SKM-1 treated with dmso at 0.1 percent for 144 hours (cell line): Measurements from ENCODE around the gene NECTIN4.
A peak's percentile ranks its signal among the peaks of the same experiment; 100 is the strongest.

Source experiments
- DNase-seq: peaks from one replicate; lab custom pipeline; 2025; ENCODE audit not compliant: unreplicated experiment; lab: John Stamatoyannopoulos, UW

NECTIN4 gene

GRCh38 chr1:161113915-161114314 is 24.6 kb upstream of the NECTIN4 start:
- no peak for DNase-seq

DNA sequence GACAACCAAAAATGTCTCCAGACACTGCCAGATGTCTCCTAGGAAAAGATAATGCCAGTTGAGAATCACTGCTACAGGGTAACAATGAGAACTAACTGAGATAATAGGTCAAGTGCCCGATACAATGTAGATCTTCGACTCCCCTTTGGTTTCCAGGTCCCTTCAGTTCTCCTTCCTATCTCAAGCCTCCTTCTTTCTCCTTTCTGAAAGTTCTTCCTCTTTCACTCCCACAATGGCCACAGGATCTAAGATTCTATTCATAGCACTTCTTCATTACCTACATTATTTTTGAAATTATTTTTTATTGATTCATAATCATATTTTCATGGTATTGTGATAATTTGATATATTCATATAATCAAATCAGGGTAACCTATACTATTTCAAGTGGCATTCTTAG is 22.2 kb upstream of the NECTIN4 start:
- peak; percentile 63 for DNase-seq

GRCh38 chr1:161111117-161111516 is 21.8 kb upstream of the NECTIN4 start:
- no peak for DNase-seq

DNA sequence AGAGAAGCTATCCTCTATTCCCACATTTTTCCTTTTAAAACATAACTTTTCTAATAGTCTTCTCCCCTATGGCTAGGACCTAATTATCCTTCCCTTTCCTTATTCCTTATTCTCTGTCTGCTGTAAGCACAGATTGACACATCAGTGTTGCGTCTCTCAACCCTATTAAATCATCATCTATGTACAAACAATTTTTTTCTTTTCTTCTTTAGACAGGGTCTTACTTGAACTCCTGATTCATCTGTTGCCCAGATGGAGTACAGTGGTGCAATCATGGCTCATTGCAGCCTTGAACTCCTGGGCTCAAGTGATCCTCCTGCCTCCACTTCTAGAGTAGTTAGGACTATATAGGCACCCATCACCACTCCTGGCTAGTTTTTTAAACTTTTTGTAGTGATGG is 17.1 kb upstream of the NECTIN4 start:
- no peak for DNase-seq

DNA sequence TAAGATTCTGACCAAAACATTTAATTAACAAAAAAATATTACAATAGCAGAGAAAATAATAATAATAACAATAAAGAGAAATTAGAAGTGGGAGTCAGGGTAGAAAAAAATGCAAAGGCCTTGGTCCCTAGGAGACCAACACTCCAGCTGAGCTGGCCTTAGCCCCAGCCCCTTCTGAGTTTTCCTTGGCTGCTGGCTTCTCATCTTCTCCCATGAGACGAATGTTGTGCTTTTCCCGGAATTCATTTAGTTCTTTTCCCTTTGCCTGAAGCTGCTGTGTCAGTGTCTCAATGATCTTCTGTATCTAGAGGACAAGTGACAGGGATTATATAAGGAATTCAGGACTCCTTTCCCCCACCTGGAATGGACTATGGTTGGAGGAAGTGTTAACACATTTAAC is 11.2 kb upstream of the NECTIN4 start:
- no peak for DNase-seq

GRCh38 chr1:161099090-161099802 is 9.9 kb upstream of the NECTIN4 start:
- DNase-seq = no peak

- DNase-seq = no peak
These were observed 9.1 kb upstream of the NECTIN4 start, which contains the start of gene KLHDC9 for GRCh38 chr1:161098210-161099068. KLHDC9 (plus strand) TSS chr1:161098361; CDS start chr1:161098536, 175 bp downstream.

DNA sequence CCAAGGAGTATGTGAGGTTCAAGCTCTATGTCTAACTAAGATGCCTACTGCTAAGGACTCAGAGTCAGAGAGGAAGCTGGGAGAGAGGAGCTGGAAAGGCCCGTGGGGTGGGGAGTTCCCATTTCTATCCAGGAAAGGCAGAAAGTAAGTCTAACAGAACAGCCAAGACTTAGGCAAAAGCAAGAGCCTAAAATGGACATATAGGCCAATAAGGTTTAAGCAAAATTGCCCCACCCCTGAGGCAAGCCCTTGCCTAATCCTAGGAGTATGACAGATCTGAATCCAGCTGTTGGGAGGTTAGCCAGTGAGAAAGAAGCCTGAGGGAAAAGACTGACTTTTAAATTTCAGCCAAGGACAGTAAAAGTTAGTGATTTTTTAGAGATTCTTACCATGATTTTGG is 7.2 kb upstream of the NECTIN4 start:
- DNase-seq = no peak

DNA sequence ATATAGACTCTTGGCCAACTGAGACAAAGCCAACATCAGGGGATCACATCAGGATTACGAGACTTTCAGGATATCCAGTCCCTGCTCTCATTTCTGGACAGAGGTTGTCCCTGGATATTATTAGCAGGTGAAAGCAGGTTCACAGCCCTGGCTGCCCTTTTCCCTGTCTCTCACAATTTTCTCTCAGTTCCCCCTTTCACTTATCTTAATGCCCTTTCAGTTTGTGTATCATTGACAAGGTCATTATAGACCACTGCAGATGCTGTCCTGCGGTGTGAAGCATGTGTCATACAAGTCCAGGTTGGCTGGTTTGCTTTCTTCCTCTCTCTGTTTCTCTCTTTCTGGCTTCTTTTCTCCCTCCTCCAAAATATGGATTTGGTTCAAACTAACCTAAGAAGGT is 6.7 kb upstream of the NECTIN4 start:
- DNase-seq = no peak

- no peak for DNase-seq
These were observed 5.9 kb upstream of the NECTIN4 start for GRCh38 chr1:161095230-161095629.

GRCh38 chr1:161094481-161094880 is 5.1 kb upstream of the NECTIN4 start:
- no peak for DNase-seq

- no peak for DNase-seq
These were observed 3.3 kb upstream of the NECTIN4 start for GRCh38 chr1:161092621-161093028.

GRCh38 chr1:161091796-161092507 is 2.6 kb upstream of the NECTIN4 start:
- DNase-seq = no peak

DNA sequence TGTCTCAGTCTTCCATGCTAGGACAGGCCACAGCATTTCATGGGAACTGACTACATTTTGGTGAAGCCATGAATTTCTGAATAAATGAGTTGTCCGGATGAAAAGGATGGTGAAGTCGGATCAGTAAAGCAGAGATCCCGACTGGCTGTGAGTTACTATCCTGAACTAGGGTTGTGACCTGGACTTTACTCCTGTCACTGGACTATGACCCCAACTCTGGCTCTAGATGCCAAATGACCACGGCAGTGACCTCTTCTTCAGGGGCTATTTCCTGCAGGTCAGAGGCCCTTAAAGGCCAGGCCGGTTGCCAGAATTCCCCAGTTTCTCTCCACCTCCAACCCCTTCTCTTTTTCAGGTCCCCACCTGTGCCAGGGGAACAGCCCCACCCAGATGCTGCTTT is 1.7 kb upstream of the NECTIN4 start:
- no peak for DNase-seq

GRCh38 chr1:161090617-161091016 is 1.3 kb upstream of the NECTIN4 start:
- no peak for DNase-seq

DNA sequence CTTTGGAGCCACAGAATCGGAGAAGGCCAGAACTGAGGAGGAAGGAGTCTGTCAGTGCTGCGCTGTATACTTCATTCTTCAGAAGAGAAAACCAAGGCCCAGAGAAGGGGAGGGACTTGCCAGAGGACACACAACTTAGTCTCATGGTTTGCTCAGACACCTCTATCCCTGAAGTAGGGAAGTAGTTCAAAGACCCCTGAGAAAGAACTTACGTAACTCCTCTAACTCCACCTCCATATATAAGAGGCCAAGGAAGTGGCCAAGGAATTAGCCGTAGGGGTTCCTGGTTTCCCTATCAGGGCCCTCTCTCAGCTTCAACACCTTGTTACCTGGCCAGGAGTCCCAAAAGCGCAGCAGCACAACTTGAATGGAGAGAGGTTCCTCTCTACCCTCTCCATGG is 580 bp upstream of the NECTIN4 start:
- DNase-seq = no peak

GRCh38 chr1:161088587-161089110 is 709 bp downstream of the NECTIN4 start:
- DNase-seq = no peak

DNA sequence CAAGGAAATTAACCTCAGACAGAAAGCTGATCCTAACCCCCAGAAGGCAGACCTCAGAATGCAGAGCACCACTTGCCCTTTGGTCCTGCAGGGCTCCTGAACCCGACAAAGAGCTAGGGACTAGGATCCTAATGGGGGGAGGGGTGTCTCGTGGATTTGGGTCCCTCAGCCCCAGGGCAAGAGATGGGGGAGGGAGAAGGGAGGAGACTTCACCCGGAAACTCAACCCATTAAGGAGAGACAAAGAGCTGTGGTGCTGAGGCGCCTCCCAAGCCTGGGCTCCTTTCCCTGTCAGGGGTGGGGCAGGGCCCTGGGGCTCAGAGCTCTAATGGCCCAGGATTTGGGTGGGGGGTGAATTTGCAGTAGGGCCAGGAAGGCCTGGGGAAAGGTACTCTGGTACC is 2.9 kb downstream of the NECTIN4 start:
- no peak for DNase-seq

GRCh38 chr1:161085165-161085564 is 4.2 kb downstream of the NECTIN4 start:
- DNase-seq = no peak

DNA sequence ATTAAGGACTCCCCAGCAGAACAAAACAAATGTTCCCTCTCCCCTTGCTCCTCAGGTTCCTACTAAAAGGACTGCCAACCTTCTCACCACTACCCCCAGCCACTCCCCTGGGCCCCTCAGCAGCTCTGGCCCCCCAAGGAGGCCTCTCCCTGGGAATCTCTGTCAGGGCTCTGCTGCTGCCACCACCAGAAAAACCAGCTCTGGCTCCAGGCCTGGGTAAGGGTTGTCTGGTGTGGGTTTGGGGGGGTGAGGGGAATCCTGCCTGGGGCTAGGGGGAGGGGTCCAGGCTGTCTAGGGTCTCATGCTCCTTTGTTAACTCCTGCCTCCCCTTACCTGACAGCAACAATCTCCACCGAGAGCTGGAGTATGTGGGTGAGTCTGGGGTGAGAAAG is 4.8 kb downstream of the NECTIN4 start:
- DNase-seq = no peak
